H1 (cell line): ENCODE data around the gene ROM1. TPM values are rescaled to one million over a fixed set of nuclear protein-coding genes. Genes with fewer than 3 reads are reported as not detected.

Experiments used
- CTCF ChIA-PET: fragments of 300-600 bp; sonication (Branson Sonifier 250); formaldehyde crosslinking; loops from one replicate; lab custom pipeline; 2021; ENCODE audit not compliant: partially characterized antibody; lab: Charles Lee
- POLR2A ChIA-PET: fragments of 300-600 bp; sonication (Branson Sonifier 250); formaldehyde crosslinking; loops from one replicate; lab custom pipeline; 2021; ENCODE audit warnings: inconsistent platforms; ENCODE audit not compliant: partially characterized antibody; lab: Charles Lee
- DNase-seq, 2 experiments: peaks; one replicate each; pipeline versions ENCODE4 v3.0.0 to v3.0.0-alpha.2; 2010 to 2022; ENCODE audit warnings: low spot score in 2 of 2, low read depth in 1 of 2, mixed read lengths in 1 of 2
- FAIRE-seq: peaks from 2 replicates; lab custom pipeline; 2011; peaks lifted over from hg19 to GRCh38; lab: Jason Lieb, UNC
- H2AFZ ChIP-seq: 2 replicates; pipeline ENCODE4 v1.8.1; 2012; ENCODE audit warnings: low read length, inconsistent platforms
- H2AK5ac ChIP-seq: 2 replicates; pipeline ENCODE4 v1.6.1; 2013; ENCODE audit warnings: low read depth, low read length
- H2BK120ac ChIP-seq: replicated peaks from 2 replicates; pipeline ENCODE3; 2013; ENCODE audit warnings: low read depth, low read length, inconsistent platforms
- H2BK12ac ChIP-seq: 2 replicates; pipeline ENCODE4 v1.6.1; 2013; ENCODE audit warnings: low read depth, low read length
- H2BK15ac ChIP-seq: 2 replicates; pipeline ENCODE4 v1.6.1; 2013; ENCODE audit warnings: low read length
- H2BK20ac ChIP-seq: 2 replicates; pipeline ENCODE4 v1.6.1; 2013; ENCODE audit warnings: low read length
- H2BK5ac ChIP-seq: 2 replicates; pipeline ENCODE4 v1.6.1; 2013; ENCODE audit warnings: low read depth, low read length
- H3K14ac ChIP-seq: 2 replicates; pipeline ENCODE4 v1.6.1; 2013; ENCODE audit warnings: inconsistent platforms; ENCODE audit not compliant: insufficient read length
- H3K18ac ChIP-seq: 2 replicates; pipeline ENCODE4 v1.6.1; 2013; ENCODE audit warnings: low read length; ENCODE audit errors: extremely low read depth
- H3K23ac ChIP-seq: 2 replicates; pipeline ENCODE4 v1.6.1; 2013; ENCODE audit warnings: inconsistent platforms; ENCODE audit not compliant: insufficient read length
- H3K23me2 ChIP-seq: 2 replicates; pipeline ENCODE4 v1.6.1; 2013; ENCODE audit warnings: low read depth, low read length
- H3K27ac ChIP-seq: 2 replicates; pipeline ENCODE4 v1.6.1; 2011; ENCODE audit warnings: low read depth, low read length, inconsistent platforms
- H3K27me3 ChIP-seq, 4 experiments: replicated peaks in 1 of 4; 1 replicate in 1 of 4; 2 replicates in 3 of 4; pipeline versions ENCODE4 v1.6.1 to v1.8.1; 2011 to 2013; ENCODE audit warnings: low read length in 3 of 4, mild to moderate bottlenecking in 3 of 4, inconsistent platforms in 2 of 4, mixed read lengths in 2 of 4, moderate library complexity in 1 of 4; ENCODE audit not compliant: control insufficient read depth in 3 of 4, insufficient read depth in 3 of 4; ENCODE audit errors: extremely low read depth in 1 of 4
- H3K36me3 ChIP-seq, 4 experiments: 2 replicates each; pipeline versions ENCODE4 v1.6.1 to v1.8.1; 2011 to 2013; ENCODE audit warnings: mild to moderate bottlenecking in 4 of 4, low read length in 3 of 4, moderate library complexity in 2 of 4, control low read depth in 1 of 4, inconsistent platforms in 1 of 4; ENCODE audit not compliant: insufficient read depth in 4 of 4, control insufficient read depth in 2 of 4
- H3K4ac ChIP-seq: replicated peaks from 2 replicates; pipeline ENCODE3; 2013; ENCODE audit warnings: low read length, low read depth, mixed read lengths, inconsistent platforms; ENCODE audit not compliant: insufficient read length
- H3K4me1 ChIP-seq, 4 experiments: replicated peaks in 1 of 4; 1 replicate in 1 of 4; 2 replicates in 3 of 4; pipeline versions ENCODE4 v1.6.1 to v1.8.1; 2011 to 2013; ENCODE audit warnings: low read length in 3 of 4, inconsistent platforms in 2 of 4, mixed read lengths in 1 of 4; ENCODE audit not compliant: insufficient read depth in 4 of 4, control insufficient read depth in 3 of 4
- H3K4me2 ChIP-seq, 2 experiments: 2 replicates each; pipeline versions ENCODE4 v1.6.1 to v1.8.1; 2011 to 2013; ENCODE audit warnings: low read depth in 2 of 2, low read length in 2 of 2, control low read depth in 1 of 2, inconsistent platforms in 1 of 2, mild to moderate bottlenecking in 1 of 2; ENCODE audit not compliant: insufficient read depth in 1 of 2
- H3K4me3 ChIP-seq, 4 experiments: fragments of 200-600, 300-600 bp in 1 of 4; sonication (generic), shearing (Covaris generic), sonication (Bioruptor Twin) in 1 of 4; 2 replicates each; pipeline versions ENCODE4 v1.5.1 to v1.8.1; 2011 to 2016; ENCODE audit warnings: low read length in 4 of 4, low read depth in 3 of 4, control low read depth in 2 of 4, inconsistent platforms in 2 of 4, mild to moderate bottlenecking in 2 of 4, mixed read lengths in 1 of 4, moderate library complexity in 1 of 4; ENCODE audit not compliant: insufficient read depth in 2 of 4; ENCODE audit errors: extremely low read depth in 1 of 4
- H3K56ac ChIP-seq: replicated peaks from 2 replicates; pipeline ENCODE3; 2013; ENCODE audit warnings: low read depth, mild to moderate bottlenecking, mixed read lengths, low read length, inconsistent platforms; ENCODE audit not compliant: insufficient read length
- H3K79me1 ChIP-seq: 2 replicates; pipeline ENCODE4 v1.6.1; 2013; ENCODE audit warnings: low read depth, low read length, control low read depth
- H3K79me2 ChIP-seq, 2 experiments: 2 replicates each; pipeline versions ENCODE4 v1.6.1 to v1.8.1; 2012 to 2013; ENCODE audit warnings: low read length in 2 of 2, mild to moderate bottlenecking in 2 of 2, inconsistent platforms in 1 of 2; ENCODE audit not compliant: insufficient read depth in 2 of 2, control insufficient read depth in 1 of 2
- H3K9ac ChIP-seq, 4 experiments: replicated peaks in 1 of 4; 1 replicate in 1 of 4; 2 replicates in 3 of 4; pipeline versions ENCODE4 v1.6.1 to v1.8.1; 2011 to 2013; ENCODE audit warnings: low read depth in 3 of 4, low read length in 3 of 4, control low read depth in 2 of 4, mild to moderate bottlenecking in 2 of 4, moderate library complexity in 2 of 4, inconsistent platforms in 1 of 4; ENCODE audit errors: extremely low read depth in 1 of 4
- H3K9me3 ChIP-seq, 2 experiments: 2 replicates each; pipeline versions ENCODE4 v1.6.1 to v1.8.1; 2012 to 2013; ENCODE audit warnings: mild to moderate bottlenecking in 2 of 2, moderate library complexity in 2 of 2, control low read depth in 1 of 2, inconsistent platforms in 1 of 2, low read depth in 1 of 2, low read length in 1 of 2, mixed read lengths in 1 of 2; ENCODE audit not compliant: insufficient read depth in 2 of 2
- H4K20me1 ChIP-seq, 2 experiments: replicated peaks in 1 of 2; 2 replicates each; pipeline versions ENCODE3 to v1.8.1; 2011 to 2013; ENCODE audit warnings: inconsistent platforms in 2 of 2, low read length in 2 of 2, mild to moderate bottlenecking in 1 of 2; ENCODE audit not compliant: insufficient read depth in 2 of 2, control insufficient read depth in 1 of 2
- H4K5ac ChIP-seq: 2 replicates; pipeline ENCODE4 v1.6.1; 2013; ENCODE audit warnings: low read length, low read depth, mixed read lengths, inconsistent platforms; ENCODE audit not compliant: insufficient read length
- H4K8ac ChIP-seq: 2 replicates; pipeline ENCODE4 v1.8.0; 2013; ENCODE audit warnings: mild to moderate bottlenecking, moderate library complexity, low read length, inconsistent platforms; ENCODE audit not compliant: insufficient read depth; ENCODE audit errors: extremely low read depth
- H4K91ac ChIP-seq: replicated peaks from 2 replicates; pipeline ENCODE3; 2013; ENCODE audit warnings: low read length, mixed read lengths, inconsistent platforms; ENCODE audit not compliant: insufficient read length
- BACH1 ChIP-seq: IDR thresholded peaks from 2 replicates; pipeline ENCODE4 v1.6.1; 2012; ENCODE audit warnings: low read length, improper control_type of control experiment
- CREB1 ChIP-seq: IDR thresholded peaks from 2 replicates; pipeline ENCODE4 v1.6.1; 2012; ENCODE audit warnings: inconsistent platforms
- NANOG ChIP-seq: IDR thresholded peaks from 2 replicates; pipeline ENCODE4 v1.6.1; 2011; ENCODE audit warnings: low read length, low read depth, mild to moderate bottlenecking, inconsistent platforms; ENCODE audit not compliant: insufficient read depth, poor library complexity, severe bottlenecking
- NRF1 ChIP-seq: IDR thresholded peaks from 2 replicates; pipeline ENCODE4 v1.6.1; 2011; ENCODE audit warnings: mild to moderate bottlenecking, low read depth, low read length, improper control_type of control experiment
- RFX5 ChIP-seq: IDR thresholded peaks from 2 replicates; pipeline ENCODE4 v1.6.1; 2011; ENCODE audit warnings: low read depth, low read length, improper control_type of control experiment, borderline replicate concordance
- SRF ChIP-seq: IDR thresholded peaks from 2 replicates; pipeline ENCODE4 v1.6.1; 2011; ENCODE audit warnings: mild to moderate bottlenecking, low read depth, low read length, moderate library complexity
- TAF1 ChIP-seq: IDR thresholded peaks from 2 replicates; pipeline ENCODE4 v1.6.1; 2011; ENCODE audit warnings: mild to moderate bottlenecking, low read depth, low read length
- YY1 ChIP-seq: IDR thresholded peaks from 2 replicates; pipeline ENCODE4 v1.6.1; 2011; ENCODE audit warnings: low read depth, mild to moderate bottlenecking, low read length
- WGBS, 2 experiments: shearing (Covaris generic) in 1 of 2; methylation state at CpG; one replicate each; pipeline versions ENCODE4 v1.1.6 to v1.1.7; 2013 to 2015; ENCODE audit warnings: low lambda C conversion rate in 2 of 2, mixed read lengths in 2 of 2, inconsistent platforms in 1 of 2, low coverage in 1 of 2, missing lambda C conversion rate in 1 of 2; ENCODE audit not compliant: insufficient replicate concordance in 2 of 2, insufficient coverage in 1 of 2, insufficient read length in 1 of 2; ENCODE audit errors: extremely low coverage in 1 of 2, missing lambda C conversion rate in 1 of 2; 5-methylcytosine and 5-hydroxymethylcytosine counted together
- polyA plus RNA-seq, 7 experiments: library from polyadenylated mRNA; depleted of rRNA in 3 of 7; stranded (reverse) in 5 of 7; unstranded in 2 of 7; fragments of >200 nt in 5 of 7; fragments of 200-250 nt in 2 of 7; gene quantifications; 1 replicate in 5 of 7; 2 replicates in 1 of 7; 4 replicates in 1 of 7; pipeline versions ENCODE4 v1.2.1 to v1.2.3, GENCODE V29; 2011 to 2013; ENCODE audit warnings: missing spikeins in 2 of 7, mixed read lengths in 2 of 7
- total RNA-seq: library from RNA; stranded (reverse); fragmentation: NEBNext Ultra II Directional; extraction: Animal tissue kit (Norgen Biotek cat#: 25700); gene quantifications from 2 replicates; pipeline ENCODE4 v1.2.1, GENCODE V29; 2021

The ROM1 gene
- total and polyA plus RNA-seq, 2 of the 8 experiments (the other 6 are each of a cell fraction or from before 2014, with no cell fraction given) = 0.86 to 2.2 TPM

DNA sequence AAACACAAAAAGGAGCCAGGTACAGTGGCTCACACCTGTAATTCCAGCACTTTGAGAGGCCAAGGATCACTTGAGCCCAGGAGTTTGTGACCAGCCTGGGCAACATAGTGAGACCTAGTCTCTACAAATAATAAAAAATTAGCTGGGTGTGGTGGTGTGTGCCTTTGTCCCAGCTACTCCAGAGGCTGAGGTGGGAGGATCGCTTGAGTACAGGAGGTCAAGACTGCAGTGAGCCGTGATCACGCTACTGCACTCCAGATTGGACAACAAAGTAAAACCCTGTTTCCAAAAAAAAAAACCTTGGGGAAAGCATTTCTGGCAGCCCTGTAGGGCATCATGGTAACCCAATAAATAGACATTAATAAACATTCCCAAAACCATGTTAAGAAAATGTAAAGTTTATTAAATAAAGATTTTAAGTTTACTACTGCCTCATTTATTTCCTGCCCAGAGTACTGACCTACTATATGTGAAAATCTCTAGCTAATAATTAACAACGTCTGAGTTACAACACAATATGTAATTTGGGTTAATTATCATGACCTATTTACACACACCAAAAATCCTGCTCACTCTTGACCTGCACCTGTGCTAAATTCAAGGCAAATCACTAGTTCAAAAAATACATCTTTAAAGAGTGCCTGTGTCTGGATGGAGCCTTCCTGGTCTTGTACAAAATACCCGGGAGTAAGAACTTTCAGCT lies 47.8 kb upstream of the ROM1 start:
- CTCF ChIA-PET = interaction anchor here (0.6 to 3.2 kb wide), 11 partner anchors 22 to 171 kb away, joined by 3 to 17 read pairs (median 3); partner anchors contain the start of gene TUT1
- Histone ChIP-seq H3K9ac (no peak overlapping the region), H3K79me1 (no peaks in the 10 kb centered on the region; the same call in 1 of the 2 replicates), H3K27ac (no peak overlapping the region), H3K18ac (no peak overlapping the region), H2BK5ac (no peak overlapping the region), H3K4me1 (peaks cover 2 to 11% (median 7%) of the 10 kb centered on the region in 4 experiments; a peak in 6 of 7 replicates), H3K36me3 (peaks cover 33 to 74% (median 56%) of the 10 kb centered on the region in 4 experiments), H3K23ac (no peak overlapping the region), H2AFZ (no peak overlapping the region), H3K14ac (no peak overlapping the region), H4K8ac (no peak overlapping the region), H3K23me2 (no peaks in the 10 kb centered on the region), H3K4me3 (no peak overlapping the region), H4K20me1 (peaks cover 21 to 34% of the 10 kb centered on the region in 2 experiments), H4K5ac (no peak overlapping the region), H2AK5ac (no peak overlapping the region), H3K9me3 (no peaks in the 10 kb centered on the region), H2BK20ac (no peak overlapping the region), H3K27me3 (no peaks in the 10 kb centered on the region), H2BK120ac (no peak overlapping the region), H3K4ac (no peak overlapping the region), H2BK12ac (no peak overlapping the region), H2BK15ac (no peak overlapping the region), H3K79me2 (peaks cover 0 to 48% of the 10 kb centered on the region in 2 experiments; a peak in 2 of 4 replicates), H3K56ac (no peak overlapping the region), H4K91ac (no peak overlapping the region), H3K4me2 (no peak overlapping the region)
- 94% methylated on average over 5 of the region's 5 CpGs; no CpG with 5 or more reads in 1 of the 2 experiments for WGBS, 2 experiments
- DNase-seq (no peak), FAIRE-seq (no peak)
- POLR2A ChIA-PET = interaction anchor here (0.7 to 20.7 kb wide), 6 partner anchors 4 to 285 kb away, joined by 3 to 336 read pairs (median 12); partner anchors contain the start of genes EEF1G and TUT1
- TF ChIP-seq RFX5 = no peak
- no peak for TF ChIP-seq NRF1
- no peak for TF ChIP-seq SRF
- TF ChIP-seq CREB1 = no peak
- TF ChIP-seq NANOG = no peak
- no peak for TF ChIP-seq BACH1
- TF ChIP-seq TAF1 = no peak
- no peak for TF ChIP-seq YY1
